ENCODE data around the gene ASCC1.

- TF ChIP-seq CTCF (conservative IDR thresholded peaks at IDR 0.05; ENCODE audit: low read depth, low read length), result peak; percentile 98
- TF ChIP-seq EZH2 (IDR thresholded peaks at IDR 0.05; ENCODE audit: low read length, unreplicated experiment), result no peak
- TF ChIP-seq EZH2phosphoT487 (IDR thresholded peaks at IDR 0.05; ENCODE audit: borderline replicate concordance, low read length), result no peak
Observed at GRCh38 chr10:72048450-72049124, 167.5 kb downstream of the ASCC1 start.

Data from PC-3 (cell line).